DLD1 (cell line): Measurements from ENCODE around the gene PDLIM1.
"Not testable (repeated sequence)": the region's sequence is repeated elsewhere in the genome, so short reads cannot be mapped to it uniquely, and the experiment has no call there.

Experiments used
- in situ Hi-C: cut with HindIII; loops from 2 replicates; pipeline ENCODE4 v1.10.0; 2017; ENCODE audit warnings: low sequenced_read_pairs

Gene PDLIM1

DNA sequence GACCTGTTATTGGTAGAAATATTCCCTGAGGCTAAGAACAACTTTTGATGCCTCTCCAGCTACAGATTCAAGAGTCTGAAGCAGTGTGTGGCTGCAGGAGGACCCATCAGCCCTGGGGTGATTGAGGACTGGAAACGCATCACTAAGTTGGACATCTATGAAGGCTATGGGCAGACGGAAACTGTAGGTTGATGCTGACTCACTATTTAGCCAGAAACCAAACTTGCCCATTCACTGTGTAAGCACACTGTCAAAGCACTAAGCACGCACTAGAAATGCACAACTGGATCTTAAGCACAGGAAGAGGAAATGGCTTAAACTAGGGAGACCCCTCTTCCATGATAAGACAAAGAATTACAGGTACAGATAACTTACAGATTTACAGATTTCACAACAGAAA is 76.0 kb downstream of the PDLIM1 start:
- in situ Hi-C loops = no loop called here

DNA sequence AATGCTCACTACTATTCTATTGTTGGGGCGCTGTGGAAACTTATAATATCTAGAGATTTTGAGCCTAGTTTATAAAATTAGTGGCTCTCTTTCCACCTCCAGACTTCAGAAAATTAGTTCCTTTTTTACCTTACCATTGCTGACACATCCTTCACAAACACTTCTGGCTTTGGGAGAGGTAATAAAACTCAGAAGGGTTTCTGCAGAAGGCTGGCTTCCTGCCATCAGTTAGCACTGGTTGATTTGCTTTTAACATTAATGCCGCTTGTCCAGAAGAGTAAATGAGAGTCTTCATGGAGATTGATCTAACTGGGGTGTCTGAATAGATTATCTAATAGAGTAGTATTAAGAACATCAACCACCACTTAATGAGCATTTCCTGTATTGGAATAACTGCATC is 76.4 kb downstream of the PDLIM1 start:
- in situ Hi-C loops = no loop called here

DNA sequence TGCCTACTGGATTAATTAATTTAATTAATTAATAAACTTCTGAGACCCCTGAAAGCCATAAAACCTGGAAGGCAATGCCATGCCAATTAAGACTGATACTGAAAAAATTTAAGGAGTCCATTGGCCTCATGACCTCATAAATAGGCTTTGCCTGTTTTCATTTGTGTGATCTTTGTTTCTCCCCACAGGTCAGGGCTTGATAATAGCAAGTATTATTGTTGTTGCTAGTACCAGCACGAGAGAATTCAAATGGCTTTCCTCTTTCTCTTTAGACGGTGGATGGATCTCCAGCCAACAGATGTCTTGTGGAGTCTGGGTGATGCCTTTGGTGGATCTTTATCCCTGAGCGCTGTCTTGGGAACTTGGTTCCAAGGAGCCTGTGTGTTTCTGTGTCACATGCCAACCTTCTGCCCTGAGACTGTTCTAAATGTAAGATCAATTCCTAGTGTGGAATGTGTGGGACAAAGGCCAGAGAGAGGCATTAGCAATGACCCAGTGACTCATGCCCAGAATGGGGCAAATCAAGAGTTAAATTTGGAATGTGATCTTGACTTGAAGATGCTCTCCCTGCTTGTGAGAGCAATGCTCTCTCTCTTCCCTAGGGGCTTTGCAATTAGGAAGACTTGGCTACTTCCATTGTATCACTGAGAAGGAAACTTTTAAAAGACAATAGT is 79.1 kb downstream of the PDLIM1 start:
- in situ Hi-C loops = no loop called here

DNA sequence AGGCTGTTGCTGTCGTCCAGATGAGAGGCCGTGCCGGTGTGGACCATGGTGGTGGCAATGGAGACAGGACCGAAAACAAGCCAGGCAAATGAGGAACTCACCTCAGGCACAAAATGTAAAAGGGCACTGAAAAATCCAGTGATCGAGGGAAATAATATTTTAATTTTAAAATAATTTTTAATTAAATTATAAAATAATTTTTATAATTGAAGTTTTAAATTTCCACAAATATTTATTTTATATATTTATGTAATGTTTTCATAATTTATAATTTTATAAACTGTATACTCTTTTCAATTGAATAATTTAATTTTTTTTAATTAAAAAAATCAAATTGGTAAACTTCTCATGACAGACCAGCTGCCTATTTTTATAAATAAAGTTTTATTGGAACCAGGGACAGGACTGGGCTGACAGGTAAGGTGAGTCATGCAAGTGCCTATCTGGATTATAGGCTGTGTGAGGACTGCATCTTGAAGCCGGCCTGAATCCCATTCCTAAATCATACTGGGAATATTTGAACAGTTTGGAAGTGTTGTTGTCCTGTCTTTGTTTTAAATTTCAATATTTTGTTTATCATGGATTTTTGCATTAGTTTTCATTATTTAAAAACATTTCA is 81.2 kb downstream of the PDLIM1 start:
- in situ Hi-C loops = no loop called here

DNA sequence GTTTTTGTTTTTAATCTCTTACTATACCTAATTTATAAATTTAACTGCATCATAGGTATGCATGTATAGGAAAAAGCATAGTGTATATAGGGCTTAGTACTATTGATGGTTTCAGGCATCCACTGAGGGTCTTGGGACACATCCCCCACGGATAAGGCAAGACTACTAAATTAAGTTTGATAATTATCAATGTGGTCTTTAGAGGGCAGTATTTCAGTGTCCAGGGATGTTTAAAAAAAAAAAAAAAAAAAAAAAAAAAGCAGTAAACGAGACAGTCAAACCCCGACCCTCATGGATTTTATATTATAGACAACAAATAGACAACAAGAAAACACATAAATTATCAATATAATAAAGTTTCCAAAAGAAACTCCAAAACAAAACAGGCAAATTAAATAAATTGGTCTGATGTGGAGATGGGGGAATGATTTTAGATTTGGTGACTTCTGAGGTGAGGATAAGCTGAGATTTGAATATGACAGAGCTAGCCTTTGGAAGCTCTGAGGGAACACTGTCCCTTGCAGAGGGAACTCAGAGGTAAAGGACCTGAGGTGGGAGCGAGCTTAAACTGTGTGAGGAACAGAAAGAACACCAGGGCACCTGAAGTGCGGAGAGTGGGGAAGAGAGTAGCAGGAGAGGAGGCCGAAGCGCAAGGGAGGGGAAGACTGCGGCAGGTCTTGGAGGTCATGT is 82.0 kb downstream of the PDLIM1 start:
- in situ Hi-C loops = no loop called here

DNA sequence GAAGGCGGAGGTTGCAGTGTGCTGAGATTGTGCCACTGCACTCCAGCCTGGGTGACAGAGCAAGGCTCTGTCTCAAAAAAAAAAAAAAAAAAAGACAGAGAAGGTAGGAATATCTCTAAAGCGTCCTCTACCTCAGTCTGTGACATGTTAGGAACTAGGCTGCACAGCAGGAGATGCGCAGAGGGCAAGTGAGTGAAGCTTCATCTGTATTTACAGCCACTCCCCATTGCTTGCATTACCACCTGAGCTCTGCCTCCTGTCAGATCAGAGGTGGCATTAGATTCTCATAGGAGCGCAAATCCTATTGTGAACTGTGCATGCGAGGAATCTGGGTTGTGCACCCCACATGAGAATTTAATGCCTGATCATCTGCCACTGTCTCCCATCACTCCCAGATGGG is 87.9 kb downstream of the PDLIM1 start:
- in situ Hi-C loops = not testable (repeated sequence)

DNA sequence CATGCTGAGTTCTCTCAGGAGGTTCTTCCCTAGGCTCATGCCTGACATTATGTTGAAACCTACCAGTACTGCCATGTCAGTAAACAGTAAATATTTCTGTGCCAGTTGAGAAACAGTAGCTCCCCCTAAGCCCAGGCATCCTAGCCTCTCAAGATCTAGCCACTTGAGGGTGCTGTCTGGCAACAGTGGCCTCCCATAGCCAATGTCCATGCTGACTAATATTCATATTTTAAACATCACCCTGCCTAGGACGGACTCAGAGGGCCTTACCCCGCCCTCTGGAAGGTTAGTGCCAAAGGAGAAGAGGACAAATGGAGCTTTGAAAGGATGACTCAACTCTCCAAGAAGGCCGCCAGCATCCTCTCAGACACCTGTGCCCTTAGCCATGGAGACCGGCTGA is 89.1 kb downstream of the PDLIM1 start:
- in situ Hi-C loops = no loop called here

DNA sequence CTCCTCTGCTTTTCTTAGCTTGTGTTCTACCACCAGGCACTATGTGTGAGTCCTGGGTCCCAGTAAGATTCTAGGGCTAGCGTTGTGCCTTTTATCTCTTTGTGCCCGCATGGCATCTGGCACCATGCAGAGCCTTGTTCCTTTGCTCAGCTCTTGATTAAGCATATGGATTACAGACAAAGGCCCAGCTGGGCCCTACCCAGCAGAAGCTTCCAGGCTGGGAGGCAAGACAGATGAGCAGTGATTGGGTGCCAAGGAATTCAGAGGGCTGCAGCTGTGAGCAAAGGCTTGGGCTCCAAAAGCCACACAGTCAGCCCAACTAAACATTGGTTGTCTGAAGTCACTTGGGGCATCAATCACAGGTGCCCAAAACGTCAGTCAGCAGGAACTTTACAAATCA is 94.8 kb downstream of the PDLIM1 start:
- in situ Hi-C loops = loop anchor here (25.0 kb wide), 1 partner anchor 166 kb away; no protein-coding TSS in a partner anchor

DNA sequence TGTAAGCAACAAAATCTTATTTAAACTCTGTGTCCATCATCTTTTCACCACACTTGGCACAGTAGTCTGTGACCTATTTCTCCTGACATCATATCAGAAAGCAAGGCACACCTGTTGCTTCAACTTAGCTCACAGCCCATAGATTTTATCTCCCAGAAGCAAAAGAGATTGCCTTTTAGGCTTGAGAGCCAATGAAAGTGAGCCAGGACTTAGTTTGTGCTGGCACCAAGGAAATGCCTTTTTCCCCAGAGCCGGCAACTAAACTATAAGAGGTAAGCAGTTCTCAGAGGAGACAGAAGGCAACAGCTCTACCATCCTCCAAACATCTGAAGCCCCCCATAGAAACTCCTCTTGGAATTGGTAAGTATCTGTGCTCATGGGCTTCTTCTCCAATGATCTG is 96.9 kb downstream of the PDLIM1 start, which contains the start of gene ACSM6:
ACSM6 (plus strand) TSS at position 295 of the 400 bp plus-strand sequence. CDS start 248 bp downstream, outside the sequence.
- in situ Hi-C loops = loop anchor here (25.0 kb wide), 1 partner anchor 168 kb away; no protein-coding TSS in a partner anchor

DNA sequence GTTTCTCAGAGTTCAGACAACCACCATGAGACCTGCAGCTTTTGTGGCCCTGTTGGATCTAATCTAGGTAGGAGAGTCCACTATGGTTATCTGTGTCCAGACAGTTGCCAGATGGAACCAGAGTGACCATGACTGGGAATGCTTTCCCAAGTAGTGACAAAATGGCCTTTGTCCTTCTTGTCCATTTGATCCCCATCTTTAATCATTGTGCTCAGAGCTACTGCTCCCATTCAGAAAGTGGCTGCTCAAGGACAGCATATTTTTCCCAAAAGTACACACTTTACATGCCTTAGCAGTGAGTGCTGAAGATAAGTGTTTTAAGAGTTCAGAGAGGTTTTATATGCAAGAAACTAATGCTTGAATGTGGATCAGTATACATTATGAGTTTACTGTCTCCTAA is 102.2 kb downstream of the PDLIM1 start:
- in situ Hi-C loops = loop anchor here (10.0 to 25.0 kb wide), 2 partner anchors 56 to 174 kb away; no protein-coding TSS in a partner anchor

DNA sequence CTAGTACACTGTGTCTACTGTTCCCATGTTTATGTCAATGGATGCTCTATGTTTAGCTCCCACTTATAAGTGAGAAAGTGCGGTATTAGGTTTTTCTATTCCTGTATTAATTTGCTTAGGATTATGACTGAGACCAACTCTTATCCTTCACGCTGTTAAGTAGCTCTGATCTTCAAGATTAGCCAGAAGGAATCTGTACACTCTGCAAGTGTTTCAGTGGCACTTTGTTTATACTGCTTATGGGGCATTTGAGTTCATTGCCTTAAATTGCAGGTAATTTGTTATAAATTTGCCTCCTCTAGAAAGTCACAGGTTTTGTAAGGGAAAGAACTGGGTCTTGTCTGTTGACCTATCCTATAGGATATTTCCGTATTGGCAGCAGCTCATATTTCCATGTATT is 103.2 kb downstream of the PDLIM1 start:
- in situ Hi-C loops = loop anchor here (10.0 to 25.0 kb wide), 2 partner anchors 57 to 175 kb away; no protein-coding TSS in a partner anchor
